IMR-90 (cell line): ENCODE results near the gene STX18.
"Not testable (repeated sequence)": the region's sequence is repeated elsewhere in the genome, so short reads cannot be mapped to it uniquely, and the experiment has no call there.

ENCODE experiments used
- CEBPB ChIP-seq: IDR thresholded peaks from 2 replicates; pipeline ENCODE4 v1.6.1; 2012; ENCODE audit warnings: low read depth, low read length, improper control_type of control experiment
- CTCF ChIP-seq: conservative IDR thresholded peaks from 2 replicates; pipeline ENCODE4 v1.5.1; 2012; ENCODE audit warnings: mild to moderate bottlenecking, low read depth, low read length, improper control_type of control experiment
- MAZ ChIP-seq: IDR thresholded peaks from 2 replicates; pipeline ENCODE4 v1.6.1; 2012; ENCODE audit warnings: low read depth, mild to moderate bottlenecking, low read length, improper control_type of control experiment, moderate library complexity, borderline replicate concordance
- MXI1 ChIP-seq: IDR thresholded peaks from 2 replicates; pipeline ENCODE4 v1.6.1; 2012; ENCODE audit warnings: low read depth, mild to moderate bottlenecking, low read length, moderate library complexity, borderline replicate concordance
- POLR2A ChIP-seq: IDR thresholded peaks from 2 replicates; pipeline ENCODE4 v1.6.1; 2012; ENCODE audit warnings: mild to moderate bottlenecking, low read depth, low read length
- RAD21 ChIP-seq: IDR thresholded peaks from 2 replicates; pipeline ENCODE4 v1.6.1; 2012; ENCODE audit warnings: low read length, improper control_type of control experiment
- RCOR1 ChIP-seq: IDR thresholded peaks from 2 replicates; pipeline ENCODE4 v1.6.1; 2012; ENCODE audit warnings: mild to moderate bottlenecking, low read length, improper control_type of control experiment; ENCODE audit not compliant: insufficient replicate concordance
- RFX5 ChIP-seq: IDR thresholded peaks from 2 replicates; pipeline ENCODE4 v1.8.0; 2012; ENCODE audit warnings: low read depth, mild to moderate bottlenecking, low read length, moderate library complexity
- SMC3 ChIP-seq: fragments of 150-350 bp; IDR thresholded peaks from 2 replicates; pipeline ENCODE4 v1.6.1; 2016; ENCODE audit warnings: low read depth, mild to moderate bottlenecking, antibody characterized with exemption, low read length, moderate library complexity
- TF ChIP-seq, protein P1 (sequence below): fragments of 150-350 bp; IDR thresholded peaks from 2 replicates; pipeline ENCODE4 v1.6.1; 2016; ENCODE audit warnings: low read depth, mild to moderate bottlenecking, low read length, moderate library complexity, borderline replicate concordance
- TF ChIP-seq, protein P2 (sequence below): fragments of 150-350 bp; IDR thresholded peaks from 2 replicates; pipeline ENCODE4 v1.6.1; 2017; ENCODE audit warnings: mild to moderate bottlenecking, antibody characterized with exemption, low read length, low read depth

GRCh38 chr4:4566359-4566758 lies 24.5 kb upstream of the STX18 start:
- not testable (repeated sequence) for TF ChIP-seq POLR2A, CTCF, RCOR1, SMC3, RFX5, CEBPB, MAZ, RAD21, MXI1
- TF ChIP-seq, protein P1, sequence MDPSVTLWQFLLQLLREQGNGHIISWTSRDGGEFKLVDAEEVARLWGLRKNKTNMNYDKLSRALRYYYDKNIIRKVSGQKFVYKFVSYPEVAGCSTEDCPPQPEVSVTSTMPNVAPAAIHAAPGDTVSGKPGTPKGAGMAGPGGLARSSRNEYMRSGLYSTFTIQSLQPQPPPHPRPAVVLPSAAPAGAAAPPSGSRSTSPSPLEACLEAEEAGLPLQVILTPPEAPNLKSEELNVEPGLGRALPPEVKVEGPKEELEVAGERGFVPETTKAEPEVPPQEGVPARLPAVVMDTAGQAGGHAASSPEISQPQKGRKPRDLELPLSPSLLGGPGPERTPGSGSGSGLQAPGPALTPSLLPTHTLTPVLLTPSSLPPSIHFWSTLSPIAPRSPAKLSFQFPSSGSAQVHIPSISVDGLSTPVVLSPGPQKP: not testable (repeated sequence)
- TF ChIP-seq, protein P2, sequence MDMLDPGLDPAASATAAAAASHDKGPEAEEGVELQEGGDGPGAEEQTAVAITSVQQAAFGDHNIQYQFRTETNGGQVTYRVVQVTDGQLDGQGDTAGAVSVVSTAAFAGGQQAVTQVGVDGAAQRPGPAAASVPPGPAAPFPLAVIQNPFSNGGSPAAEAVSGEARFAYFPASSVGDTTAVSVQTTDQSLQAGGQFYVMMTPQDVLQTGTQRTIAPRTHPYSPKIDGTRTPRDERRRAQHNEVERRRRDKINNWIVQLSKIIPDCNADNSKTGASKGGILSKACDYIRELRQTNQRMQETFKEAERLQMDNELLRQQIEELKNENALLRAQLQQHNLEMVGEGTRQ: not testable (repeated sequence)
